HEK293 (cell line): Measurements from ENCODE around the gene MGAT2.

ENCODE experiments used
- CTCF ChIA-PET: fragments of 350-600 bp; formaldehyde crosslinking; extraction: SDS; loops from one replicate; lab custom pipeline; 2021; ENCODE audit warnings: antibody characterized with exemption; lab: Yijun Ruan, JAX
- POLR2A ChIA-PET: fragments of 300-600 bp; formaldehyde crosslinking; extraction: SDS; loops from one replicate; lab custom pipeline; 2020; ENCODE audit warnings: antibody characterized with exemption, inconsistent platforms; lab: Yijun Ruan, JAX
- H3K27ac ChIP-seq: fragments of 200-500 bp; sonication (Bioruptor generic); 2 replicates; pipeline ENCODE4 v1.5.1; 2014; ENCODE audit warnings: low read depth, low read length, control low read depth, inconsistent platforms; ENCODE audit errors: extremely low read depth
- H3K36me3 ChIP-seq, 2 experiments: fragments of 200-500 bp in 1 of 2; sonication (Bioruptor generic) in 1 of 2; 1 replicate in 1 of 2; 2 replicates in 1 of 2; pipeline ENCODE4 v1.5.1; 2014 to 2017; ENCODE audit warnings: inconsistent platforms in 2 of 2, low read length in 2 of 2; ENCODE audit not compliant: control insufficient read depth in 2 of 2, insufficient read depth in 1 of 2
- H3K4me1 ChIP-seq: fragments of 200-500 bp; sonication (Bioruptor generic); 2 replicates; pipeline ENCODE4 v1.5.1; 2014; ENCODE audit warnings: mild to moderate bottlenecking, low read length, inconsistent platforms; ENCODE audit not compliant: control insufficient read depth, insufficient read depth
- H3K4me3 ChIP-seq: 2 replicates; pipeline ENCODE4 v1.5.1; 2011; ENCODE audit warnings: low read depth, mild to moderate bottlenecking, control low read depth, low read length, moderate library complexity
- H3K9me3 ChIP-seq: fragments of 200-500 bp; sonication (Bioruptor generic); 2 replicates; pipeline ENCODE4 v1.5.1; 2014; ENCODE audit warnings: low read depth, low read length, inconsistent platforms; ENCODE audit not compliant: control insufficient read depth, insufficient read depth
- AEBP2 ChIP-seq: fragments of 450-650 bp; formaldehyde crosslinking; IDR thresholded peaks from 2 replicates; pipeline ENCODE4 v1.5.1; 2016; ENCODE audit warnings: missing biosample characterization, missing genetic modification characterization, borderline replicate concordance
- GLI2 ChIP-seq: fragments of 450-650 bp; formaldehyde crosslinking; IDR thresholded peaks from 2 replicates; pipeline ENCODE4; 2017; ENCODE audit warnings: missing biosample characterization, missing genetic modification characterization, low read depth, borderline replicate concordance
- GLI4 ChIP-seq: fragments of 450-650 bp; formaldehyde crosslinking; IDR thresholded peaks from 2 replicates; pipeline ENCODE4 v1.5.1; 2016; ENCODE audit warnings: missing biosample characterization, missing genetic modification characterization
- IKZF3 ChIP-seq: fragments of 450-650 bp; IDR thresholded peaks from 2 replicates; pipeline ENCODE4 v1.5.0; 2018; ENCODE audit warnings: missing biosample characterization, mild to moderate bottlenecking, missing genetic modification characterization, moderate library complexity
- KLF10 ChIP-seq: fragments of 450-650 bp; IDR thresholded peaks from 2 replicates; pipeline ENCODE4 v1.5.1; 2018; ENCODE audit warnings: missing biosample characterization, mild to moderate bottlenecking, missing genetic modification characterization
- REPIN1 ChIP-seq: fragments of 450-650 bp; formaldehyde crosslinking; IDR thresholded peaks from 2 replicates; pipeline ENCODE4 v1.5.1; 2017; ENCODE audit warnings: missing biosample characterization, missing genetic modification characterization, low read depth
- YY1 ChIP-seq: fragments of 450-650 bp; formaldehyde crosslinking; IDR thresholded peaks from 2 replicates; pipeline ENCODE4 v1.5.1; 2018; ENCODE audit warnings: missing biosample characterization, missing genetic modification characterization
- ZBTB1 ChIP-seq: fragments of 450-650 bp; formaldehyde crosslinking; IDR thresholded peaks from 2 replicates; pipeline ENCODE4 v1.5.1; 2016; ENCODE audit warnings: missing biosample characterization, missing genetic modification characterization
- ZNF148 ChIP-seq: fragments of 450-650 bp; formaldehyde crosslinking; IDR thresholded peaks from 2 replicates; pipeline ENCODE4 v1.5.0; 2017; ENCODE audit warnings: missing biosample characterization, missing genetic modification characterization, borderline replicate concordance
- ZNF155 ChIP-seq: fragments of 450-650 bp; formaldehyde crosslinking; IDR thresholded peaks from 2 replicates; pipeline ENCODE4 v1.5.1; 2016; ENCODE audit warnings: missing biosample characterization, missing genetic modification characterization
- ZNF169 ChIP-seq: fragments of 450-650 bp; formaldehyde crosslinking; IDR thresholded peaks from 2 replicates; pipeline ENCODE4 v1.5.1; 2016; ENCODE audit warnings: missing biosample characterization, missing genetic modification characterization
- ZNF18 ChIP-seq: fragments of 450-650 bp; formaldehyde crosslinking; IDR thresholded peaks from 2 replicates; pipeline ENCODE4 v1.5.1; 2016; ENCODE audit warnings: missing biosample characterization, missing genetic modification characterization
- ZNF223 ChIP-seq: fragments of 450-650 bp; formaldehyde crosslinking; IDR thresholded peaks from 2 replicates; pipeline ENCODE4 v1.5.1; 2016; ENCODE audit warnings: missing biosample characterization, missing genetic modification characterization
- ZNF266 ChIP-seq: fragments of 450-650 bp; formaldehyde crosslinking; IDR thresholded peaks from 2 replicates; pipeline ENCODE4 v1.5.1; 2016; ENCODE audit warnings: missing biosample characterization, missing genetic modification characterization, low read depth
- ZNF302 ChIP-seq: fragments of 450-650 bp; formaldehyde crosslinking; IDR thresholded peaks from 2 replicates; pipeline ENCODE4 v1.5.1; 2016; ENCODE audit warnings: missing biosample characterization, missing genetic modification characterization, low read depth
- ZNF624 ChIP-seq: fragments of 450-650 bp; formaldehyde crosslinking; IDR thresholded peaks from 2 replicates; pipeline ENCODE4 v1.5.1; 2017; ENCODE audit warnings: missing biosample characterization, missing genetic modification characterization
- ZNF626 ChIP-seq: fragments of 450-650 bp; sonication (Bioruptor Pico); formaldehyde crosslinking; IDR thresholded peaks from 2 replicates; pipeline ENCODE4 v1.5.1; 2018; ENCODE audit warnings: missing biosample characterization, missing genetic modification characterization, inconsistent platforms
- ZNF629 ChIP-seq: fragments of 450-650 bp; formaldehyde crosslinking; IDR thresholded peaks from 2 replicates; pipeline ENCODE4 v1.5.1; 2017; ENCODE audit warnings: missing biosample characterization, missing genetic modification characterization
- ZNF670 ChIP-seq: fragments of 450-650 bp; formaldehyde crosslinking; IDR thresholded peaks from 2 replicates; pipeline ENCODE4 v1.5.1; 2016; ENCODE audit warnings: missing biosample characterization, missing genetic modification characterization, low read depth
- ZNF785 ChIP-seq: fragments of 450-650 bp; formaldehyde crosslinking; IDR thresholded peaks from 2 replicates; pipeline ENCODE4 v1.5.1; 2016; ENCODE audit warnings: missing biosample characterization, missing genetic modification characterization
- ZNF837 ChIP-seq: fragments of 450-650 bp; formaldehyde crosslinking; IDR thresholded peaks from 2 replicates; pipeline ENCODE4 v1.5.1; 2016; ENCODE audit warnings: missing biosample characterization, missing genetic modification characterization
- TF ChIP-seq, protein P1 (sequence below): fragments of 450-650 bp; formaldehyde crosslinking; IDR thresholded peaks from 2 replicates; pipeline ENCODE4 v1.5.1; 2016; ENCODE audit warnings: missing biosample characterization, missing genetic modification characterization

MGAT2 gene

GRCh38 chr14:49620182-49621113, at the start of gene MGAT2, which contains the start of gene RPL36AL (continued):
- no peak for TF ChIP-seq ZNF148 (tag by site-specific recombination)
- peak; percentile 47 for TF ChIP-seq YY1 (tag by site-specific recombination)
- peak; percentile 97 for TF ChIP-seq ZBTB1 (tag by site-specific recombination)

DNA sequence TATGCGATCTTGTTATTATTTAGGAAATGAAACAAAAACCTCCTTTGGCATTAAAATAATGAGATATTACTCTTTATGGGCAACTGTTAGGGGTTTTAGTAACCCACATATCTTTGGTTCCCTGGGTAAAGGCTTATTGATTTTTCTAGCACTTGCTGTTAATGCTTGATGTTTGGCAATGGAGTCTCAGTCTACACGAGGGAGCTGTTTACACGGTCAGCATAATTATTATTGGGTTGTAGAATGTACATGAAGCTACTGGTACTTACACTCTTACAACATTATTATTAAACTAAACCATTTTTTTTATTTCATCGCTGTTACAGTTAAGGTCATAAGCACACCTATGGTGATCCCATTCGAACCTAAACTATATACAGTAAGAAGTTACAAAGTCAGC, 46.6 kb upstream of the MGAT2 start:
- POLR2A ChIA-PET: no interaction called here
- Histone ChIP-seq H3K4me1 (peaks cover 3% of the 10 kb centered on the region; the same call in 1 of the 2 replicates), H3K36me3 (peaks cover 18 to 36% of the 10 kb centered on the region in 2 experiments), H3K4me3 (no peak overlapping the region), H3K9me3 (no peaks in the 10 kb centered on the region), H3K27ac (no peak overlapping the region)
- TF ChIP-seq ZNF624 (tag by site-specific recombination) (no peak), ZNF266 (tag by site-specific recombination) (no peak), KLF10 (tag by site-specific recombination) (no peak), ZNF155 (tag by site-specific recombination) (no peak), ZNF223 (tag by site-specific recombination) (no peak), ZNF670 (tag by site-specific recombination) (no peak), GLI2 (tag by site-specific recombination) (no peak), GLI4 (no peak), ZNF18 (tag by site-specific recombination) (no peak), ZNF169 (no peak), ZNF837 (tag by site-specific recombination) (no peak), ZNF302 (tag by site-specific recombination) (no peak), AEBP2 (tag by site-specific recombination) (no peak), IKZF3 (no peak), ZNF629 (tag by site-specific recombination) (no peak), ZNF626 (no peak), ZNF785 (tag by site-specific recombination) (no peak), REPIN1 (tag by site-specific recombination) (no peak)
- TF ChIP-seq, protein P1, sequence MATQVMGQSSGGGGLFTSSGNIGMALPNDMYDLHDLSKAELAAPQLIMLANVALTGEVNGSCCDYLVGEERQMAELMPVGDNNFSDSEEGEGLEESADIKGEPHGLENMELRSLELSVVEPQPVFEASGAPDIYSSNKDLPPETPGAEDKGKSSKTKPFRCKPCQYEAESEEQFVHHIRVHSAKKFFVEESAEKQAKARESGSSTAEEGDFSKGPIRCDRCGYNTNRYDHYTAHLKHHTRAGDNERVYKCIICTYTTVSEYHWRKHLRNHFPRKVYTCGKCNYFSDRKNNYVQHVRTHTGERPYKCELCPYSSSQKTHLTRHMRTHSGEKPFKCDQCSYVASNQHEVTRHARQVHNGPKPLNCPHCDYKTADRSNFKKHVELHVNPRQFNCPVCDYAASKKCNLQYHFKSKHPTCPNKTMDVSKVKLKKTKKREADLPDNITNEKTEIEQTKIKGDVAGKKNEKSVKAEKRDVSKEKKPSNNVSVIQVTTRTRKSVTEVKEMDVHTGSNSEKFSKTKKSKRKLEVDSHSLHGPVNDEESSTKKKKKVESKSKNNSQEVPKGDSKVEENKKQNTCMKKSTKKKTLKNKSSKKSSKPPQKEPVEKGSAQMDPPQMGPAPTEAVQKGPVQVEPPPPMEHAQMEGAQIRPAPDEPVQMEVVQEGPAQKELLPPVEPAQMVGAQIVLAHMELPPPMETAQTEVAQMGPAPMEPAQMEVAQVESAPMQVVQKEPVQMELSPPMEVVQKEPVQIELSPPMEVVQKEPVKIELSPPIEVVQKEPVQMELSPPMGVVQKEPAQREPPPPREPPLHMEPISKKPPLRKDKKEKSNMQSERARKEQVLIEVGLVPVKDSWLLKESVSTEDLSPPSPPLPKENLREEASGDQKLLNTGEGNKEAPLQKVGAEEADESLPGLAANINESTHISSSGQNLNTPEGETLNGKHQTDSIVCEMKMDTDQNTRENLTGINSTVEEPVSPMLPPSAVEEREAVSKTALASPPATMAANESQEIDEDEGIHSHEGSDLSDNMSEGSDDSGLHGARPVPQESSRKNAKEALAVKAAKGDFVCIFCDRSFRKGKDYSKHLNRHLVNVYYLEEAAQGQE (tag by site-specific recombination): no peak
- CTCF ChIA-PET: no interaction called here
